ENCODE results near the gene CLEC4D. TPM values are rescaled to one million over a fixed set of nuclear protein-coding genes. Genes with fewer than 3 reads are reported as not detected.
"Not testable (repeated sequence)": the region's sequence is repeated elsewhere in the genome, so short reads cannot be mapped to it uniquely, and the experiment has no call there.

CLEC4D gene
- not detected in 2 replicates for total RNA-seq (2014; rRNA removed; shearing (Covaris generic))
- not detected in 2 replicates for polyA plus RNA-seq (2014; cell fraction: nucleus; rRNA removed)

- no peak for DNase-seq (ENCODE audit: extremely low read depth, low read depth)
Observed at GRCh38 chr12:8513256-8513655, at the start of gene CLEC4D. CLEC4D (plus strand) TSS chr12:8513503; CDS start chr12:8513733, 230 bp downstream.

GRCh38 chr12:8465301-8465996, 47.9 kb upstream of the CLEC4D start:
- no peak for DNase-seq (ENCODE audit: extremely low read depth, low read depth)

GRCh38 chr12:8466241-8466640, 47.1 kb upstream of the CLEC4D start:
- DNase-seq (ENCODE audit: extremely low read depth, low read depth): no peak

- DNase-seq (ENCODE audit: extremely low read depth, low read depth): no peak
Observed at GRCh38 chr12:8471090-8471489, 42.2 kb upstream of the CLEC4D start.

- DNase-seq (ENCODE audit: extremely low read depth, low read depth): no peak
Observed at GRCh38 chr12:8475508-8476203, 37.6 kb upstream of the CLEC4D start.

- DNase-seq (ENCODE audit: extremely low read depth, low read depth): no peak
Observed at GRCh38 chr12:8482571-8483061, 30.7 kb upstream of the CLEC4D start.

GRCh38 chr12:8483079-8483478, 30.2 kb upstream of the CLEC4D start:
- DNase-seq (ENCODE audit: extremely low read depth, low read depth): no peak

- DNase-seq (ENCODE audit: extremely low read depth, low read depth): no peak
Observed at GRCh38 chr12:8491646-8492530, 21.4 kb upstream of the CLEC4D start.

- no peak for DNase-seq (ENCODE audit: extremely low read depth, low read depth)
Observed at GRCh38 chr12:8493084-8493483, 20.2 kb upstream of the CLEC4D start.

GRCh38 chr12:8495671-8496070, 17.6 kb upstream of the CLEC4D start:
- not testable (repeated sequence) for DNase-seq (ENCODE audit: extremely low read depth, low read depth)

- not testable (repeated sequence) for DNase-seq (ENCODE audit: extremely low read depth, low read depth)
Observed at GRCh38 chr12:8496074-8496473, 17.2 kb upstream of the CLEC4D start.

GRCh38 chr12:8499616-8500015, 13.7 kb upstream of the CLEC4D start:
- DNase-seq (ENCODE audit: extremely low read depth, low read depth): no peak

- no peak for DNase-seq (ENCODE audit: extremely low read depth, low read depth)
Observed at GRCh38 chr12:8501720-8502119, 11.6 kb upstream of the CLEC4D start.

GRCh38 chr12:8504351-8504750, 9.0 kb upstream of the CLEC4D start:
- no peak for DNase-seq (ENCODE audit: extremely low read depth, low read depth)

- DNase-seq (ENCODE audit: extremely low read depth, low read depth): no peak
Observed at GRCh38 chr12:8507596-8507995, 5.7 kb upstream of the CLEC4D start.

- no peak for DNase-seq (ENCODE audit: extremely low read depth, low read depth)
Observed at GRCh38 chr12:8508223-8508622, 5.1 kb upstream of the CLEC4D start.

GRCh38 chr12:8508910-8509841, 4.1 kb upstream of the CLEC4D start:
- DNase-seq (ENCODE audit: extremely low read depth, low read depth): no peak

GRCh38 chr12:8517971-8518370, 4.7 kb downstream of the CLEC4D start:
- no peak for DNase-seq (ENCODE audit: extremely low read depth, low read depth)

- DNase-seq (ENCODE audit: extremely low read depth, low read depth): no peak
Observed at GRCh38 chr12:8519171-8519570, 5.9 kb downstream of the CLEC4D start.

All from NCI-H460 (cell line).